Measurements from ENCODE around the gene SPRYD3.

Gene SPRYD3

DNA sequence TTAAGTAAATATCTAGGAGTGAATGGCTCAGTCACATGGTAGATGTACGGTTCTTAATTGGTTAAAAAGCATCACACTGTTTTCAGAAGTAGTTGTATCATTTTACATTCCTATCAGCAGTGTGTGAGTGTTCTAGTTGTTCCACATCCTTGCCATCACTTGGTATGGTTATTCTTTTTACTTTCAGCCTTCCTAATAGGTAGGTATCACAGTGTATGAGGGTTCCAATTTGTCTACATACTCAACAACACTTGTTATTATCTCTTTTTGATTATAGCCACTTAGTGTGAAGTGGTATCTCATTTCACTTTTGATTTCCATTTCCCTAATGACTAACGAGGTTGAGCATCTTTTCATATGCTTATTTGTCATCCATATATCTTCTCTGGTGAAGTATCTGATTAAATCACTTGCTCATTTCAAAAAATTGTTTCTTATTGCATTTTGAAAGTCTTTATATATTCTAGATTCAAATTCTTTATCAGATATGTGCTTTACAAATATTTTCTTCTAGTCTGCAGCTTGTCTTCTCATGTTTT lies 3.5 kb upstream of the SPRYD3 start:
- ATAC-seq (replicated peaks; ENCODE audit: extremely low read depth, poor library complexity, severe bottlenecking): no peak
- no peak overlapping the region for H3K27ac Mint-ChIP-seq (ENCODE audit: low read depth)
- peaks cover 9% of the 10 kb centered on the region for H3K27me3 Mint-ChIP-seq
- no peak overlapping the region for H3K4me3 Mint-ChIP-seq
- peaks cover 3% of the 10 kb centered on the region for H3K36me3 Mint-ChIP-seq (ENCODE audit: insufficient read depth)
- H3K9me3 Mint-ChIP-seq: no peaks in the 10 kb centered on the region
- no peak for DNase-seq (ENCODE audit: low spot score in 2 of 2)
- peaks cover 25% of the 10 kb centered on the region for H3K4me1 Mint-ChIP-seq

DNA sequence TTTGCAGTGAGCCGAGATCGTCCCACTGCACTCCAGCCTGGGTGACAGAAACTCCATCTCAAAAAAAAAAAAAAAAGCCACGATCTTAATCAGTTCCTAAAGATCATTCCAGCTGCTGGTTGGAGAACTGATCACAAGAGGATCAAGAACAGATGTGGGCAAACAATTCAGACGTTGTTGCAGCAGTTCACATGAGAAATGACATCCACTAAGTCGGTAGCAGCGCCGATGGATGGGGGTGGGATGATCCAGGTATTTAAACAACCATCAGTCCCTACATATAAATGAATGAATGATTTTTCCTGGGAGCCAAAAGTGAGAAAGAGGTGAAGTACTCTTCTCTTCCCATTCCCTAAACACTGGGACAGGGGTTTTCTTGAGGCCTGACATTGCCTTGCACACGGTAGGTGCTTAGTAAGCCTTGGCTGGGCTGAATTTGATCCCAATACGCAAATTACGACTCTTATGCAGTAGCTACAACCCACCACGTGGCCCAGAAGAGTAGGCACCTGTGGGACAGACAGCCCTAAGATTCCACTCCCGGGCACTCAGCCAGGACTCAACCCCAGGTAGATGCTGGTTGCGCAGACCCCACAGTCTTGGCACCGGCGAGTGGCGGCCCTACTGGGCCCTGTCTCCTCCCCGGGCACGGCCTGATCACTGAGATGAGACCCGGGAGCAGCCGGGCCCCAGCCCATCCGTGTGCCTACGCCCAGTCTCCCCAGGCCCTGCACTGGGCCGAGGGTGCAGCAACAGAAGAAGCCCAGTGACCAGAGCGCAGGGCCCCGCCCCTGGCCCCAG lies 565 bp downstream of the SPRYD3 start:
- peaks cover 51% of the 10 kb centered on the region for H3K4me1 Mint-ChIP-seq

DNA sequence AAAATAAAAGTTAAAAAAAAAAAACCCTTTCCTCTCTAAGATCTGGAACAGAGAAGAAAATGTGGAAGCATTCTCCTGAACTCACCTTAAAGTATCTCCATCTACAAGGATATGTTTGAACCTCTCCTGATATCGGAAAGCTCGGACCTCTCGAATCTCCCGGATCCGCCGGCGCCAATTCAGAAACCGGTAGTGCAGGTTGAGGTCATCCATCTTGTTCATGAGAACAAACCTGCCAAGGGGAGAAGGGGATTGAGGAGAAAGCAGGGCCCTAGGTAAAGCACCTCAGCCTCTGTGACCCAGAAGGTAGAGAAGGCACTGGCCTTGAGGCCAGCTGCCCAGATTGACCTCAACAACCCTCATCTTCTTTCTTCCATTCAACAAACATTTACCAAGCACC lies 2.2 kb downstream of the SPRYD3 start:
- ATAC-seq (replicated peaks; ENCODE audit: extremely low read depth, poor library complexity, severe bottlenecking) (no peak), DNase-seq (ENCODE audit: low spot score in 2 of 2) (no peak)
- Mint-ChIP-seq H3K4me1 (peaks cover 58% of the 10 kb centered on the region), H3K27me3 (no peaks in the 10 kb centered on the region), H3K4me3 (peak overlapping the region; percentile 96), H3K36me3 (ENCODE audit: insufficient read depth) (peaks cover 33% of the 10 kb centered on the region), H3K9me3 (no peaks in the 10 kb centered on the region), H3K27ac (ENCODE audit: low read depth) (no peak overlapping the region)

More for the DNA sequence above, 565 bp downstream of the SPRYD3 start:
- H3K27me3 Mint-ChIP-seq: no peaks in the 10 kb centered on the region
- peaks cover 28% of the 10 kb centered on the region for H3K36me3 Mint-ChIP-seq (ENCODE audit: insufficient read depth)
- peak overlapping the region; percentile 96 for H3K4me3 Mint-ChIP-seq
- DNase-seq (ENCODE audit: low spot score in 2 of 2): no peak
- no peaks in the 10 kb centered on the region for H3K9me3 Mint-ChIP-seq
- H3K27ac Mint-ChIP-seq (ENCODE audit: low read depth): peak overlapping the region; percentile 97
- peak; percentile 50 for ATAC-seq (replicated peaks; ENCODE audit: extremely low read depth, poor library complexity, severe bottlenecking)

DNA sequence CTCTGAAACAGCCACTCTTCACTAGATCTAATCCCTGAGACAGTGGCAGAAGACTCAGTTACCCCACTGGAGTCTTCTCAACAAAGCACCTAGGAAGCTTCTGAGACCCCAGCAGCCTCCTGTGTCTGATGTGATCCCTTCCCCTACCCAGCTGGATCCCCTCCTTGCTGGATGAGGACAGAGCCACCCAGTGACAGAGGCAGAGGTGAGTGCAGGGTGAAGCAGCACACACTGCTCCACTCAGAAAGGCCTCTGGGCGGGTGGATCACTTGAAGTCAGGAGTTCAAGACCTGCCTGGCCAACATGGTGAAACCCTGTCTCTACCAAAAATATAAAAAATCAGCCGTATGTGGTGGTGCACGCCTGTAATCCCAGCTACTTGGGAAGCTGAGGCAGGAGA lies 2.7 kb downstream of the SPRYD3 start:
- H3K27me3 Mint-ChIP-seq: no peaks in the 10 kb centered on the region
- no peak for DNase-seq (ENCODE audit: low spot score in 2 of 2)
- no peaks in the 10 kb centered on the region for H3K9me3 Mint-ChIP-seq
- no peak overlapping the region for H3K4me3 Mint-ChIP-seq
- no peak for ATAC-seq (replicated peaks; ENCODE audit: extremely low read depth, poor library complexity, severe bottlenecking)
- no peak overlapping the region for H3K27ac Mint-ChIP-seq (ENCODE audit: low read depth)
- H3K36me3 Mint-ChIP-seq (ENCODE audit: insufficient read depth): peaks cover 36% of the 10 kb centered on the region
- H3K4me1 Mint-ChIP-seq: peaks cover 62% of the 10 kb centered on the region

DNA sequence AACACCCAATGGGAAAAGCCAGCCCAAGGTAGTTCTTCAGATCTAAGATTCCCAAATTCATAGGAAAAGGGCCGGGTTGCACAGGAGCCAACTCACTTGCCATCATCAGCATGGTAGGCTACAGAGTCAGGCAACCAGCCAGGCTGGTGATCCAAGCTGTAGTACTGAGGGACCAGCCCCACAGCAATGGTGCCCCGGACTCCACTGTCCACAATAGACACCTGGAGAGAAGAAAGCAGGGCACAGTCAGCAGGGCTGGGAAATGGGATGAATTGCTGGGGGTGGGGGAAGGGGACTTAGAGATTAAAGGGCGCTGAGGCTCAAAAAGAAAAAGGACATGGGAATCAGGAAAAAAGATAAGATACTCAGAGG lies 4.2 kb downstream of the SPRYD3 start:
- ATAC-seq (replicated peaks; ENCODE audit: extremely low read depth, poor library complexity, severe bottlenecking) (no peak), DNase-seq (ENCODE audit: low spot score in 2 of 2) (no peak)
- no peaks in the 10 kb centered on the region for H3K9me3 Mint-ChIP-seq
- peaks cover 49% of the 10 kb centered on the region for H3K36me3 Mint-ChIP-seq (ENCODE audit: insufficient read depth)
- no peaks in the 10 kb centered on the region for H3K27me3 Mint-ChIP-seq
- H3K27ac Mint-ChIP-seq (ENCODE audit: low read depth): no peak overlapping the region
- peaks cover 60% of the 10 kb centered on the region for H3K4me1 Mint-ChIP-seq
- H3K4me3 Mint-ChIP-seq: no peak overlapping the region

DNA sequence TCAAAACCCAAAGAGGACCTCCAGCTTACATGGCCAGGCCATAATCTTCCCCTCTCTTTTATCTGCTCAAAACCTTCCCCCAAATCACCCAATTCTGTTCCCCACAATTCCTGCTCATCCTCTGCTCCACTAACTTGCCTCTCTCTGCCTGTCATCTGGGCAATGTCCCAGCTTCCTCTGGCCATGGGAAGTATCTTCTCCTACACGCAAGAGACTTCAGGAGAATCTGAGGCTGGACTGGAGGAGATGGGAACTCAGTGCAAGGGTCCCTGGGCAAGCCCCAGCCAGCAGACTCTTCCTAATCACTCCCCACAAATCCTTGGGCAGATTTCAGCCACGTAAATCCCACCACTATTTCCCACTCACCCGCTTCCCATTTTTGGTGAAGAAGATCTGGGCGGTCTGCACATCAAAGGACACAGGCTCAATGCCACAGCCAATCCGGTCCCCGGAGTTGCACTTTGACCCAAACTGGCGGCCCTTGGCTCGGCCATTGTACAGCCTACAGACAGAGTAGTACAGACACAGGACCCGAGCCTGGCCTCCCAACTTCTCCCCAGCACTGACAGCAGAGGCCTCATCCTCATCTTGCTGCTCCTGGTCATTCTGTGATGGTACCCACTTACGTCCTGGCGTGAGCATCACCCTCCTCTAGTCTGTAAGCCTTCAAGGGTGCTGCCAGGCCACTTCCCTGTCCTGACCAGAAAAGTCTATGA lies 4.7 kb downstream of the SPRYD3 start:
- no peak overlapping the region for H3K27ac Mint-ChIP-seq (ENCODE audit: low read depth)
- peaks cover 50% of the 10 kb centered on the region for H3K36me3 Mint-ChIP-seq (ENCODE audit: insufficient read depth)
- no peak for DNase-seq (ENCODE audit: low spot score in 2 of 2)
- H3K4me3 Mint-ChIP-seq: no peak overlapping the region
- no peaks in the 10 kb centered on the region for H3K9me3 Mint-ChIP-seq
- H3K27me3 Mint-ChIP-seq: no peaks in the 10 kb centered on the region
- no peak for ATAC-seq (replicated peaks; ENCODE audit: extremely low read depth, poor library complexity, severe bottlenecking)
- H3K4me1 Mint-ChIP-seq: peaks cover 54% of the 10 kb centered on the region

DNA sequence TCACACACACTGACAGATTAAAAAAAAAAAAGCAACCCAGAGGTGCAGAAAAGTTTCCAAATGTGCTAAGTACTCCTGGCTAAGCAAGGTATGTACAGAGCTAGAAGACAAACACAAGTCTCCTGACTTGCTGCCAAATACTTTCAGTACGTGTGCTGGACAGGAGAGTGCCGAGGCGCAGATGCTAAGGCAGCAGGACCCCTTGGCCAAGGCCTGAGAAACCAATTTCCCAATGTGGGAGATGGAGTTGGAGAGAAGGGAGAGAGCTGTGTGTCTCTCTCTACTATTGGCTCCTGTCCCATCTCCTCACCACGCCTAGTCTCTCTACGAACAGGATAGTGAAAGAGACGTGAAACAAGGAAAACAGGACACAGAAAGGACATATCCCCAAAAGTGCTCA lies 5.3 kb downstream of the SPRYD3 start:
- Mint-ChIP-seq H3K4me1 (peaks cover 49% of the 10 kb centered on the region), H3K36me3 (ENCODE audit: insufficient read depth) (peaks cover 50% of the 10 kb centered on the region), H3K27me3 (no peaks in the 10 kb centered on the region), H3K4me3 (no peak overlapping the region), H3K27ac (ENCODE audit: low read depth) (no peak overlapping the region), H3K9me3 (no peaks in the 10 kb centered on the region)
- no peak for DNase-seq (ENCODE audit: low spot score in 2 of 2)
- no peak for ATAC-seq (replicated peaks; ENCODE audit: extremely low read depth, poor library complexity, severe bottlenecking)

DNA sequence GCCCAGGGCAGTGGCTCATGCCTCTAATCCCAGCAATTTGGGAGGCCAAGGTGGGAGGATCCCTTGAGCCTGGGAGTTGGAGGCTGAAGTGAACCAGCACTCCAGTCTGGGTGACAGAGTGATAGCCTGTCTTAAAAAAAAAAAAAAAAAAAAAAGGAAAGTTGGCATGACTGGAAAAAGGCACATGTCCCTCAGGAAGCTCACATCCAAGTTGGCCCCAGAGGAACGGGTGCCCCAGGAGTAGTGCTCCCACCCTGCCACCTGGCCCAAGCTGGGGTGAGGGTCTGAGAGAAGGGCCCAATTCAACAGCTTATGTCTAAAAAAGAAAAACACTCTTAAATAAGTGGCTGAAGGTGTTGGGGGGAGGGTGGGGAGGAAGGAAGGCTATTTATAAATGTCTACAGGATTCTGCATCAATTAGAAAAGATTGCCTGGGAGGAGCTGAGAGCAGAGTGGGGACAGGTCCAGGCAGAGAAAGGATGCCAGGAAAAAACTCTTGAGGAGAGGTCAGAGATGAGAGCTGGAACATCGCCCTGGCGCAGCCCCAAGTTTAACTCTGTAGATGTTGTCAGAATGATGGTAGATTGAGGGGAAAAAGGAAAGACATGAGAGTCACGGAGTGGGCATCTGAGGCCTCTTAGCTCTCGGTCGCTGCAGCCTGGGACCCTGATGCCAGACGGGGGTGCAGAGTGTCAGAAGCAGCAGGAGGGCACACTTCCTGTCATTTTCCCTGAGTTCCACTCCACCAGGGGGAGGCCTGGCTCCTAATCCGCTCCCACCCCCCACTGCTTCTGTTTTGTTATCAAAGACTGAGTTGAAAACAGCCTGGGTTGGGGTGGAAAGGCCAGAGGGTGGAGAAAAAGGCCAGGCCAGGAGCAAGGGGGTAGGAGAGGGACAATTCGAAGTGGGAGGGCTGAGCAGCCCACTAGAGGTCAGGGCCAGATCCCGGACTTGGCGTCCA lies 7.3 kb downstream of the SPRYD3 start:
- Mint-ChIP-seq H3K4me3 (no peak overlapping the region), H3K9me3 (no peaks in the 10 kb centered on the region), H3K36me3 (ENCODE audit: insufficient read depth) (peaks cover 54% of the 10 kb centered on the region), H3K27me3 (no peaks in the 10 kb centered on the region), H3K27ac (ENCODE audit: low read depth) (peak overlapping the region; percentile 22), H3K4me1 (peaks cover 35% of the 10 kb centered on the region)
- no peak for DNase-seq (ENCODE audit: low spot score in 2 of 2)
- ATAC-seq (replicated peaks; ENCODE audit: extremely low read depth, poor library complexity, severe bottlenecking): no peak

DNA sequence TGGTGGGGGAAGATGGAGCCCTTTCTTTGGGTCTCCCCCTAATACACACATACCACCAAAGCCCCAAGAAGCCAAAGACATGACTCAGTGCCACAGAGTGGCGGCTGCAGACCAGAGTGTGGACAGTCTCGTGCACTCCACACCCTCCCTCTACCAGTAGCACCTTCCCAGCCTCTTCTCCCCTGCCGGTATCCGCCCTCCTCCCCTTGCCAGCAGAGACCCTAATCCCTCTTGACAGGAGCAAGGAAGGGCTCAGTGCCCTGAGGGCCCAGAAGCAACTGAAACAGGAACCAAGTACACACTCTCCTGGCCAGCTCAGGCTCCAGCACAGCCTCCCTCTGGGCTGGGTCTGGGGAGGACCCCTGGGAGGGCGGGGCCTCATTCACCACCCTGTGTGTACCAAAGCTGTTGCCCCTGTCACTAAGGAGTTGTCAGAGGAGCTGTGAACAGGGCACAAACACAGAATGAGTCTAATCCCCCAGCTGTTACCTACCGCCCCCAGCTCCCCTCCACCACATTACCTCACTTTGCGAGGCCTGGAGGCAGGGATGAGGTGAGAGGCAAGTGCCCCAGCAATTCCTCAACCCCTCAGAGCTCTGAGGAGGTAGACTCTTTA lies 8.2 kb downstream of the SPRYD3 start:
- Mint-ChIP-seq H3K27ac (ENCODE audit: low read depth) (peak overlapping the region; percentile 22), H3K4me3 (no peak overlapping the region), H3K9me3 (no peaks in the 10 kb centered on the region), H3K27me3 (no peaks in the 10 kb centered on the region), H3K4me1 (peaks cover 37% of the 10 kb centered on the region), H3K36me3 (ENCODE audit: insufficient read depth) (peaks cover 52% of the 10 kb centered on the region)
- ATAC-seq (replicated peaks; ENCODE audit: extremely low read depth, poor library complexity, severe bottlenecking) (no peak), DNase-seq (ENCODE audit: low spot score in 2 of 2) (no peak)

DNA sequence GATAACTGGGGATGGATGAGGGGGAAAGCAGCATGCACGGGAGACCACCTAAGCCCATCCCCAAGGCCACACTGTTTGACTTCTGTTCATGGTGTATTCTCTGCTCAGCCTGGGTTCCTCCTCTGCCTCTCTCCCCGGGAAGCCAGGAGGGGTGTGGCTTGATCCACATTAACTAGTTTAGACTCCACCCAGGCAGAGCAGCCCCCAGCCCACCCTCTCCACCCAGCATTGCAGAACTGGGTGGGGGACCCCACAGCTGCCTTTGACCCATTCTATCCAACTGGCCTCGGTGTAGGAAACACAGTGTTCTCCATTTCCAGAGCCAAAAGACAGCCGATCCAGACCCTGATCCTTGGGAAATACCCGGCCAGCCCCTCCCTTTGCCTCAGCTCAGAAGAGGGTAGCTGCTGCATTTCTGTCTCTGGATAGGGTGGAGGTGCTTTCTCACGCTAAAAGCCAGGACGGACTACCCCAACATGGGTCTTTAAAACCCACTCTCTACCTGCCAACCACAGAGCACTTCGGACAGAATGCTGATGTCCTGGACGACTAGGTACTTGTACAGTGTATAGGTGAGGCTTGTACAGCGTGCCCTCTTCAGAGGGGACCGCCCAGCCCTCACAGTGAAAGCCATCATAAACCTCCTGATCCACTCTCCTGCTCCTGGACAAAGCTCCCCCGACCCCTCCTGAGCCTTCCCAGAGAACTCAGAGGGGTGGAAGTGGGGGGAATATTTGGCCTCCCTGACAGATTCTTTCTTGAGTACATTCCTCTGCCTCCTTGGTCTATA lies 9.4 kb downstream of the SPRYD3 start:
- peak overlapping the region; percentile 41 for H3K27ac Mint-ChIP-seq (ENCODE audit: low read depth)
- no peak for DNase-seq (ENCODE audit: low spot score in 2 of 2)
- peaks cover 44% of the 10 kb centered on the region for H3K36me3 Mint-ChIP-seq (ENCODE audit: insufficient read depth)
- no peaks in the 10 kb centered on the region for H3K9me3 Mint-ChIP-seq
- H3K27me3 Mint-ChIP-seq: no peaks in the 10 kb centered on the region
- H3K4me3 Mint-ChIP-seq: no peak overlapping the region
- peaks cover 42% of the 10 kb centered on the region for H3K4me1 Mint-ChIP-seq
- no peak for ATAC-seq (replicated peaks; ENCODE audit: extremely low read depth, poor library complexity, severe bottlenecking)

DNA sequence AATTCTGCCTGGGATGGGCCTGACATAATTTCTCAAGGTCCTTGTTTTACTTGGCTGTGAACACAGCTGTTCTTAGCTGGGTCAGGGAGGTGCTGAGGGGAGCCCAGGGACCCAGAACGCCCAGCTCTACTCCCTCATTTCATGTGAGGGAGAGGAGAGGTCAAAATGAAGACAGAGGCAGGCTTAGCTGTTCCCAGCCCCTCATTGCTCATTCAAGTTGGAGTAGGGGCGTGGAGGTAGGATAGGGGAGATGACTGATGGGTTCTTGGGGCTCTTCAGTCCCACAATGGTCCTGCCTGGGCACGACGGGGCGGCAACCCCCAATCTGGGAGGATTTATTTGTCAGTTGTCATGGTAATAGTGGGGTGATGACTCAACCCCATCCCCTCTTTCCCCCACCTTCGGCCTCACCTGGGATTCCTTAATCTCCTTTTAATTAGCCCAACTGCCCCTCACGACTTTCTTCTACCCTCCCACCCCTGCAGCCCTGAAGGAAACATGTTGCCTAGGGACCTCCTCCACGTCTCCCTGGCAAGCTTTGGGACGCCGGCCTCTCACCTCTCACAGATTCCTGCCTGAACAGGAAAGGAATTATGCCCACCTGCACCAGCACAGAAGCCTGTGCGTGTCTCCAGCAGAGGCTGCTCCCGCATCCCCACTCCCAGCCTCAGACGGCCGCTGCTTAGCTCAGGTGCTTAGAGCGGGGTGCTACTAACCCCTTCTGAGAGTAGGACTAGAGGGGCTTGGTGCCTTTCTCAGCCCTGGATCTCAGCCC lies 10.2 kb downstream of the SPRYD3 start:
- H3K9me3 Mint-ChIP-seq: no peaks in the 10 kb centered on the region
- peaks cover 42% of the 10 kb centered on the region for H3K36me3 Mint-ChIP-seq (ENCODE audit: insufficient read depth)
- no peak overlapping the region for H3K4me3 Mint-ChIP-seq
- DNase-seq (ENCODE audit: low spot score in 2 of 2): no peak
- no peak for ATAC-seq (replicated peaks; ENCODE audit: extremely low read depth, poor library complexity, severe bottlenecking)
- no peaks in the 10 kb centered on the region for H3K27me3 Mint-ChIP-seq
- H3K27ac Mint-ChIP-seq (ENCODE audit: low read depth): peak overlapping the region; percentile 57
- peaks cover 35% of the 10 kb centered on the region for H3K4me1 Mint-ChIP-seq
